Kidney epithelial cell (primary cell): ENCODE results near the gene DLG2. TPM values are rescaled to one million over a fixed set of nuclear protein-coding genes. Genes with fewer than 3 reads are reported as not detected.

ENCODE experiments used
- DNase-seq: peaks from one replicate; pipeline ENCODE4 v3.0.0-alpha.2; 2010; ENCODE audit warnings: low read depth
- H3K27me3 ChIP-seq: 2 replicates; pipeline ENCODE4 v1.6.0; 2011; ENCODE audit warnings: low read length; ENCODE audit not compliant: control insufficient read depth, insufficient read depth
- H3K36me3 ChIP-seq: 2 replicates; pipeline ENCODE4 v1.5.1; 2011; ENCODE audit warnings: low read length; ENCODE audit not compliant: control insufficient read depth, insufficient read depth
- H3K4me3 ChIP-seq: 2 replicates; pipeline ENCODE4 v1.5.1; 2011; ENCODE audit warnings: low read depth, mild to moderate bottlenecking, control low read depth, low read length
- CTCF ChIP-seq: IDR thresholded peaks from 2 replicates; pipeline ENCODE4 v1.5.1; 2011; ENCODE audit warnings: mild to moderate bottlenecking, moderate library complexity, low read length, control low read depth, inconsistent platforms; ENCODE audit not compliant: insufficient read depth, poor library complexity, severe bottlenecking
- total RNA-seq: library from RNA; depleted of rRNA; stranded (reverse); fragments of >200 nt; gene quantifications from 2 replicates; pipeline ENCODE4 v1.2.3, GENCODE V29; 2015

DLG2 gene
- total RNA-seq, 1 donor from 2014 or later = 0.75 TPM

GRCh38 chr11:84720706-84721402, 906.3 kb downstream of the DLG2 start:
- no peak for DNase-seq
- TF ChIP-seq CTCF = no peak
- H3K4me3 ChIP-seq = peak overlapping the region; percentile 49
- no peaks in the 10 kb centered on the region for H3K36me3 ChIP-seq
- peaks cover 15% of the 10 kb centered on the region for H3K27me3 ChIP-seq

GRCh38 chr11:84719935-84720577, 907.1 kb downstream of the DLG2 start:
- Histone ChIP-seq H3K27me3 (peaks cover 15% of the 10 kb centered on the region), H3K4me3 (peak overlapping the region; percentile 49), H3K36me3 (no peaks in the 10 kb centered on the region)
- no peak for DNase-seq
- TF ChIP-seq CTCF = no peak

- H3K36me3 ChIP-seq = no peaks in the 10 kb centered on the region
- peaks cover 2% of the 10 kb centered on the region for H3K27me3 ChIP-seq
- peak; percentile 77 for TF ChIP-seq CTCF
- no peak overlapping the region for H3K4me3 ChIP-seq
- DNase-seq = peak; percentile 16
Observed at GRCh38 chr11:84714316-84714780, 912.8 kb downstream of the DLG2 start.

GRCh38 chr11:84691830-84692229, 935.3 kb downstream of the DLG2 start:
- no peak for TF ChIP-seq CTCF
- Histone ChIP-seq H3K36me3 (no peaks in the 10 kb centered on the region), H3K27me3 (no peaks in the 10 kb centered on the region), H3K4me3 (no peak overlapping the region)
- no peak for DNase-seq

- no peak for DNase-seq
- no peak for TF ChIP-seq CTCF
- Histone ChIP-seq H3K36me3 (no peaks in the 10 kb centered on the region), H3K4me3 (no peak overlapping the region), H3K27me3 (no peaks in the 10 kb centered on the region)
Observed at GRCh38 chr11:84687433-84687832, 939.7 kb downstream of the DLG2 start.

- no peak overlapping the region for H3K4me3 ChIP-seq
- no peak for TF ChIP-seq CTCF
- DNase-seq = no peak
- H3K27me3 ChIP-seq = no peaks in the 10 kb centered on the region
- H3K36me3 ChIP-seq = no peaks in the 10 kb centered on the region
Observed at GRCh38 chr11:84686716-84687115, 940.4 kb downstream of the DLG2 start.
